GM19395 (cell line): ENCODE results near the gene OR51G2.

Source experiments
- ATAC-seq: cut with Tn5 transposase; IDR thresholded peaks from one replicate; pipeline ENCODE4 v1.9.1; 2021; ENCODE audit warnings: mild to moderate bottlenecking, moderate library complexity; ENCODE audit not compliant: unreplicated experiment

The OR51G2 gene

GRCh38 chr11:4881188-4881587 lies 38.0 kb downstream of the OR51G2 start:
- ATAC-seq = no peak

GRCh38 chr11:4865855-4866254 lies 53.3 kb downstream of the OR51G2 start:
- ATAC-seq = no peak

- no peak for ATAC-seq
Measured at GRCh38 chr11:4863876-4864275, 55.3 kb downstream of the OR51G2 start.
